ENCODE data around the gene FAXDC2.
"Not testable (repeated sequence)": the region's sequence is repeated elsewhere in the genome, so short reads cannot be mapped to it uniquely, and the experiment has no call there.

The FAXDC2 gene

GRCh38 chr5:154860765-154861164 lies 10.4 kb upstream of the FAXDC2 start:
- no peak for DNase-seq

GRCh38 chr5:154860123-154860522 lies 9.7 kb upstream of the FAXDC2 start:
- no peak for DNase-seq

GRCh38 chr5:154858972-154859871 lies 8.8 kb upstream of the FAXDC2 start:
- no peak for DNase-seq

- DNase-seq: peak; percentile 98
These were observed 8.0 kb upstream of the FAXDC2 start, which contains the start of gene CNOT8 for GRCh38 chr5:154858297-154858971. Gene CNOT8 (plus strand): TSS chr5:154858627. CDS start chr5:154863279, 4,652 bp downstream.

- peak; percentile 93 for DNase-seq
These were observed 7.3 kb upstream of the FAXDC2 start for GRCh38 chr5:154857530-154858296.

GRCh38 chr5:154851351-154851750 lies 948 bp upstream of the FAXDC2 start:
- DNase-seq: no peak

- DNase-seq: no peak
These were observed 607 bp downstream of the FAXDC2 start for GRCh38 chr5:154849791-154850201.

GRCh38 chr5:154849264-154849785 lies 1.1 kb downstream of the FAXDC2 start:
- no peak for DNase-seq

GRCh38 chr5:154844809-154845208 lies 5.6 kb downstream of the FAXDC2 start:
- no peak for DNase-seq

GRCh38 chr5:154842689-154843530 lies 7.5 kb downstream of the FAXDC2 start:
- DNase-seq: no peak

- DNase-seq: no peak
These were observed 9.1 kb downstream of the FAXDC2 start for GRCh38 chr5:154841273-154841661.

GRCh38 chr5:154840435-154841272 lies 9.7 kb downstream of the FAXDC2 start:
- DNase-seq: no peak

- DNase-seq: no peak
These were observed 13.1 kb downstream of the FAXDC2 start for GRCh38 chr5:154837009-154837901.

GRCh38 chr5:154836225-154836624 lies 14.2 kb downstream of the FAXDC2 start:
- no peak for DNase-seq

GRCh38 chr5:154835701-154836052 lies 14.7 kb downstream of the FAXDC2 start:
- not testable (repeated sequence) for DNase-seq

GRCh38 chr5:154834053-154834452 lies 16.4 kb downstream of the FAXDC2 start:
- DNase-seq: no peak

- DNase-seq: not testable (repeated sequence)
These were observed 17.6 kb downstream of the FAXDC2 start for GRCh38 chr5:154832804-154833203.

- DNase-seq: no peak
These were observed 19.0 kb downstream of the FAXDC2 start for GRCh38 chr5:154831451-154831850.

- no peak for DNase-seq
These were observed 19.8 kb downstream of the FAXDC2 start for GRCh38 chr5:154830596-154830995.

- no peak for DNase-seq
These were observed 20.2 kb downstream of the FAXDC2 start for GRCh38 chr5:154830219-154830595.
